HG03571 (cell line): ENCODE measurements around the gene HAVCR2.
"Not testable (repeated sequence)": the region's sequence is repeated elsewhere in the genome, so short reads cannot be mapped to it uniquely, and the experiment has no call there.

Source experiments
- ATAC-seq: cut with Tn5 transposase; IDR thresholded peaks from one replicate; pipeline ENCODE4 v1.9.1; 2021; ENCODE audit not compliant: unreplicated experiment

HAVCR2 gene

GRCh38 chr5:157047898-157048297, 60.9 kb downstream of the HAVCR2 start:
- ATAC-seq = no peak

- ATAC-seq = not testable (repeated sequence)
These were observed 61.8 kb downstream of the HAVCR2 start for GRCh38 chr5:157047016-157047415.

- no peak for ATAC-seq
These were observed 62.8 kb downstream of the HAVCR2 start for GRCh38 chr5:157046041-157046440.

GRCh38 chr5:157045601-157046000, 63.2 kb downstream of the HAVCR2 start:
- no peak for ATAC-seq

GRCh38 chr5:157038568-157039187, 70.2 kb downstream of the HAVCR2 start:
- no peak for ATAC-seq
